GM12878 (cell line): Measurements from ENCODE around the gene STK26. TPM values are rescaled to one million over a fixed set of nuclear protein-coding genes. Genes with fewer than 3 reads are reported as not detected.

Experiments used
- ATAC-seq: fragments of 200-7000 bp; cut with Tn5 transposase; 3 replicates; pipeline ENCODE4 v1.9.1; 2020; ENCODE audit warnings: mild to moderate bottlenecking, moderate library complexity
- BruUV-seq: library from RNA; stranded (reverse); fragments of 400-500 nt; replicated peaks from 2 replicates; lab custom pipeline; 2021; lab: Mats Ljungman, UMichigan
- CTCF ChIA-PET: fragments of 300-600 bp; sonication (Branson Sonifier 250); formaldehyde crosslinking; extraction: SDS; loops from one replicate; lab custom pipeline; 2021; ENCODE audit warnings: inconsistent platforms; lab: Yijun Ruan, JAX
- POLR2A ChIA-PET: fragments of 350-600 bp; formaldehyde crosslinking; extraction: SDS; loops from one replicate; lab custom pipeline; 2021; ENCODE audit warnings: inconsistent platforms; lab: Charles Lee
- RAD21 ChIA-PET: fragments of 300-600 bp; sonication (Branson Sonifier 250); formaldehyde crosslinking; loops from one replicate; lab custom pipeline; 2023; ENCODE audit warnings: antibody characterized with exemption; ENCODE audit not compliant: unreplicated experiment; lab: Charles Lee
- SMC1A ChIA-PET: fragments of 300-600 bp; sonication (Branson Sonifier 250); formaldehyde crosslinking; loops from one replicate; lab custom pipeline; 2023; ENCODE audit not compliant: unreplicated experiment, uncharacterized antibody; lab: Charles Lee
- DNase-seq: peaks from one replicate; pipeline ENCODE4 v3.0.0-alpha.2; 2011; ENCODE audit warnings: low read depth, low spot score
- FAIRE-seq: peaks from 3 replicates; lab custom pipeline; 2011; peaks lifted over from hg19 to GRCh38; lab: Jason Lieb, UNC
- H2AFZ ChIP-seq: 2 replicates; pipeline ENCODE4 v1.6.0; 2011; ENCODE audit warnings: low read depth, low read length, control low read depth; ENCODE audit not compliant: control insufficient read depth
- H3K27ac ChIP-seq: 2 replicates; pipeline ENCODE4 v1.5.1; 2011; ENCODE audit warnings: control low read depth; ENCODE audit not compliant: control insufficient read depth, insufficient read depth
- H3K27me3 ChIP-seq, 2 experiments: replicated peaks in 1 of 2; 2 replicates each; pipeline versions ENCODE4 v1.6.0 to v1.6.1; 2011; ENCODE audit warnings: low read length in 1 of 2; ENCODE audit not compliant: control insufficient read depth in 2 of 2, insufficient read depth in 2 of 2
- H3K36me3 ChIP-seq, 2 experiments: 2 replicates each; pipeline ENCODE4 v1.5.1; 2011; ENCODE audit warnings: low read length in 1 of 2; ENCODE audit not compliant: control insufficient read depth in 2 of 2, insufficient read depth in 2 of 2
- H3K4me1 ChIP-seq: 2 replicates; pipeline ENCODE4 v1.6.1; 2011; ENCODE audit warnings: mild to moderate bottlenecking, low read length, moderate library complexity, mixed read lengths; ENCODE audit not compliant: control insufficient read depth, insufficient read depth
- H3K4me2 ChIP-seq: 2 replicates; pipeline ENCODE4 v1.6.0; 2011; ENCODE audit warnings: control low read depth; ENCODE audit not compliant: control insufficient read depth, insufficient read depth
- H3K4me3 ChIP-seq: fragments of 200-600 bp; sonication (generic); 2 replicates; pipeline ENCODE4 v1.5.1; 2016
- H3K79me2 ChIP-seq: 2 replicates; pipeline ENCODE4 v1.6.0; 2011; ENCODE audit warnings: low read length; ENCODE audit not compliant: control insufficient read depth, insufficient read depth
- H3K9ac ChIP-seq: 2 replicates; pipeline ENCODE4 v1.8.0; 2011; ENCODE audit warnings: low read length, control low read depth, mixed read lengths; ENCODE audit not compliant: control insufficient read depth, insufficient read depth
- H3K9me3 ChIP-seq: replicated peaks from 3 replicates; pipeline ENCODE4 v1.5.1; 2011; ENCODE audit warnings: mild to moderate bottlenecking, low read length; ENCODE audit not compliant: control insufficient read depth, insufficient read depth
- H4K20me1 ChIP-seq: 2 replicates; pipeline ENCODE4 v1.6.0; 2011; ENCODE audit not compliant: control insufficient read depth, insufficient read depth
- CBFB ChIP-seq: IDR thresholded peaks from 2 replicates; pipeline ENCODE4 v1.6.1; 2016; ENCODE audit warnings: antibody characterized with exemption, low read depth
- CHD2 ChIP-seq: IDR thresholded peaks from 2 replicates; pipeline ENCODE4 v1.6.1; 2011; ENCODE audit warnings: low read depth, low read length, improper control_type of control experiment, borderline replicate concordance
- JUNB ChIP-seq: IDR thresholded peaks from 2 replicates; pipeline ENCODE4 v1.6.1; 2016; ENCODE audit warnings: antibody characterized with exemption, mild to moderate bottlenecking
- KDM1A ChIP-seq: fragments of 200-600 bp; sonication (generic); IDR thresholded peaks from 2 replicates; pipeline ENCODE4 v1.6.1; 2016; ENCODE audit warnings: borderline replicate concordance
- MEF2A ChIP-seq: IDR thresholded peaks from 2 replicates; pipeline ENCODE4 v1.6.1; 2011; ENCODE audit warnings: low read depth, mild to moderate bottlenecking, low read length, moderate library complexity; ENCODE audit not compliant: insufficient read depth
- MEF2B ChIP-seq: fragments of 450-650 bp; IDR thresholded peaks from 2 replicates; pipeline ENCODE4 v1.6.1; 2018; ENCODE audit warnings: mild to moderate bottlenecking, moderate library complexity; ENCODE audit not compliant: partially characterized antibody, poor library complexity, severe bottlenecking
- NBN ChIP-seq: fragments of 450-650 bp; IDR thresholded peaks from 2 replicates; pipeline ENCODE4 v1.6.1; 2016
- NFIC ChIP-seq: IDR thresholded peaks from 2 replicates; pipeline ENCODE4 v1.6.1; 2012; ENCODE audit warnings: low read depth, mild to moderate bottlenecking, inconsistent platforms, low read length, moderate library complexity
- RFX5 ChIP-seq: IDR thresholded peaks from 2 replicates; pipeline ENCODE4 v1.6.1; 2011; ENCODE audit warnings: low read depth, low read length, improper control_type of control experiment
- WGBS: methylation state at CpG from one replicate; pipeline ENCODE4 v1.1.6; 2016; ENCODE audit warnings: low lambda C conversion rate; ENCODE audit not compliant: insufficient replicate concordance, insufficient coverage; ENCODE audit errors: missing lambda C conversion rate; 5-methylcytosine and 5-hydroxymethylcytosine counted together
- in situ Hi-C: fragments of 300-500 bp; cut with MboI; formaldehyde crosslinking; loops from 9 replicates; pipeline ENCODE4 v1.14.3; 2018; ENCODE audit warnings: mixed read lengths
- intact Hi-C: fragments of 100-400 bp; cut with micrococcal nuclease; formaldehyde crosslinking; loops from one replicate; pipeline ENCODE4 v1.14.2; 2022; ENCODE audit not compliant: unreplicated experiment
- polyA plus RNA-seq, 11 experiments: library from polyadenylated mRNA; depleted of rRNA in 4 of 11; unstranded in 6 of 11; stranded (reverse) in 5 of 11; fragments of >200 nt; fragmentation: Nextera tagmentation in 4 of 11; fragmentation: Illumina TruSeq in 1 of 11; extraction: Ambion mirVana in 4 of 11; extraction: Trizol in 1 of 11; gene quantifications; 1 replicate in 1 of 11; 2 replicates in 10 of 11; pipeline versions ENCODE4 v1.2.1 to v1.2.3, GENCODE V29; 2011 to 2016; ENCODE audit warnings: inconsistent platforms in 2 of 11, missing spikeins in 2 of 11, low read depth in 1 of 11
- total RNA-seq, 4 experiments: library from RNA; depleted of rRNA in 3 of 4; stranded (reverse); fragments of >200 nt in 3 of 4; fragmentation: Illumina TruSeq in 1 of 4; extraction: Trizol in 1 of 4; gene quantifications; 2 replicates each; pipeline versions ENCODE4 v1.2.1 to v1.2.3, GENCODE V29; 2013 to 2021
- TF ChIP-seq, protein P1 (sequence below): IDR thresholded peaks from 2 replicates; pipeline ENCODE4 v1.6.1; 2012; ENCODE audit warnings: improper control_type of control experiment, low read depth, low read length; ENCODE audit not compliant: insufficient replicate concordance
- TF ChIP-seq, protein P2 (sequence below): IDR thresholded peaks from 2 replicates; pipeline ENCODE4 v1.6.1; 2011; ENCODE audit warnings: low read depth, low read length, improper control_type of control experiment, borderline replicate concordance
- TF ChIP-seq, protein P3 (sequence below): IDR thresholded peaks from 2 replicates; pipeline ENCODE4 v1.6.1; 2011; ENCODE audit warnings: low read depth, mild to moderate bottlenecking, low read length, moderate library complexity, borderline replicate concordance; ENCODE audit errors: extremely low read depth
- TF ChIP-seq, protein P4 (sequence below): fragments of 450-650 bp; formaldehyde crosslinking; IDR thresholded peaks from 2 replicates; pipeline ENCODE4 v1.4.0; 2020; ENCODE audit warnings: mild to moderate bottlenecking, moderate library complexity

Gene STK26
- total and polyA plus RNA-seq, 10 of the 15 experiments (the other 5 are each of a cell fraction or from before 2014, with no cell fraction given) = 30.4 to 78.6 (median 58.8) TPM

DNA sequence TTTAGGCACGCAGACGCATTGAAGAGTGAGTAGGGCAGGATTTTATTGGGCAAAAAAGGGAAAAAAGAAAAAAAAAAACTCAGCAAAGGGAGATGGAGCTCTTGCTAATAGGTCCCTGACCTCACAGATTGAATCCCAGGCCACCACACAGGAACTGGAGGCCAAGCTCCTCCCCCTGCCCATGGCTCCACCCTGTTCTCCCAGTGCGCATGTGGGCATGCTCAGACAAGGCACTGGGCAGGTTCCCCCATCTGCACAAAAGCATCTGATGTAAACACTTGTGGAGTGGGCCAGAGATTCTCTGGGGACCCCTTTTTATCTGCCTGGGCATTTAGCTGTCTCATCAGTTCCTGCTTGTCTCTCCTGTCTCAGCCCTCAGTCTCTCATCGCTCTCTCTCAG, 95.3 kb downstream of the STK26 start:
- ChIA-PET SMC1A (no interaction called here), CTCF (interaction anchor here (1.4 kb wide), 1 partner anchor 9 kb away, joined by 3 read pairs; no protein-coding TSS in a partner anchor), POLR2A (interaction anchor here (0.7 kb wide), 1 partner anchor 100 kb away, joined by 3 read pairs; no protein-coding TSS in a partner anchor), RAD21 (no interaction called here)
- ATAC-seq (no peak), FAIRE-seq (no peak), DNase-seq (no peak)
- 91% methylated on average over 4 of the region's 4 CpGs for WGBS
- Histone ChIP-seq H3K27me3 (no peaks in the 10 kb centered on the region), H3K4me1 (no peaks in the 10 kb centered on the region), H3K9ac (no peak overlapping the region), H2AFZ (no peak overlapping the region), H3K27ac (no peak overlapping the region), H3K9me3 (no peaks in the 10 kb centered on the region), H3K79me2 (no peaks in the 10 kb centered on the region), H3K36me3 (no peaks in the 10 kb centered on the region), H4K20me1 (no peaks in the 10 kb centered on the region), H3K4me3 (no peak overlapping the region), H3K4me2 (no peak overlapping the region)
- intact Hi-C loops = loop anchor here (5.0 kb wide), 1 partner anchor 51 kb away; no protein-coding TSS in a partner anchor
- in situ Hi-C loops = no loop called here
- no TSS peak for BruUV-seq
- no peak for TF ChIP-seq KDM1A
- no peak for TF ChIP-seq NBN
- TF ChIP-seq CHD2 = no peak
- no peak for TF ChIP-seq RFX5
- TF ChIP-seq NFIC = no peak
- TF ChIP-seq, protein P1, sequence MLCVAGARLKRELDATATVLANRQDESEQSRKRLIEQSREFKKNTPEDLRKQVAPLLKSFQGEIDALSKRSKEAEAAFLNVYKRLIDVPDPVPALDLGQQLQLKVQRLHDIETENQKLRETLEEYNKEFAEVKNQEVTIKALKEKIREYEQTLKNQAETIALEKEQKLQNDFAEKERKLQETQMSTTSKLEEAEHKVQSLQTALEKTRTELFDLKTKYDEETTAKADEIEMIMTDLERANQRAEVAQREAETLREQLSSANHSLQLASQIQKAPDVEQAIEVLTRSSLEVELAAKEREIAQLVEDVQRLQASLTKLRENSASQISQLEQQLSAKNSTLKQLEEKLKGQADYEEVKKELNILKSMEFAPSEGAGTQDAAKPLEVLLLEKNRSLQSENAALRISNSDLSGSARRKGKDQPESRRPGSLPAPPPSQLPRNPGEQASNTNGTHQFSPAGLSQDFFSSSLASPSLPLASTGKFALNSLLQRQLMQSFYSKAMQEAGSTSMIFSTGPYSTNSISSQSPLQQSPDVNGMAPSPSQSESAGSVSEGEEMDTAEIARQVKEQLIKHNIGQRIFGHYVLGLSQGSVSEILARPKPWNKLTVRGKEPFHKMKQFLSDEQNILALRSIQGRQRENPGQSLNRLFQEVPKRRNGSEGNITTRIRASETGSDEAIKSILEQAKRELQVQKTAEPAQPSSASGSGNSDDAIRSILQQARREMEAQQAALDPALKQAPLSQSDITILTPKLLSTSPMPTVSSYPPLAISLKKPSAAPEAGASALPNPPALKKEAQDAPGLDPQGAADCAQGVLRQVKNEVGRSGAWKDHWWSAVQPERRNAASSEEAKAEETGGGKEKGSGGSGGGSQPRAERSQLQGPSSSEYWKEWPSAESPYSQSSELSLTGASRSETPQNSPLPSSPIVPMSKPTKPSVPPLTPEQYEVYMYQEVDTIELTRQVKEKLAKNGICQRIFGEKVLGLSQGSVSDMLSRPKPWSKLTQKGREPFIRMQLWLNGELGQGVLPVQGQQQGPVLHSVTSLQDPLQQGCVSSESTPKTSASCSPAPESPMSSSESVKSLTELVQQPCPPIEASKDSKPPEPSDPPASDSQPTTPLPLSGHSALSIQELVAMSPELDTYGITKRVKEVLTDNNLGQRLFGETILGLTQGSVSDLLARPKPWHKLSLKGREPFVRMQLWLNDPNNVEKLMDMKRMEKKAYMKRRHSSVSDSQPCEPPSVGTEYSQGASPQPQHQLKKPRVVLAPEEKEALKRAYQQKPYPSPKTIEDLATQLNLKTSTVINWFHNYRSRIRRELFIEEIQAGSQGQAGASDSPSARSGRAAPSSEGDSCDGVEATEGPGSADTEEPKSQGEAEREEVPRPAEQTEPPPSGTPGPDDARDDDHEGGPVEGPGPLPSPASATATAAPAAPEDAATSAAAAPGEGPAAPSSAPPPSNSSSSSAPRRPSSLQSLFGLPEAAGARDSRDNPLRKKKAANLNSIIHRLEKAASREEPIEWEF = no peak
- no peak for TF ChIP-seq CBFB
- TF ChIP-seq MEF2B = no peak
- TF ChIP-seq, protein P2, sequence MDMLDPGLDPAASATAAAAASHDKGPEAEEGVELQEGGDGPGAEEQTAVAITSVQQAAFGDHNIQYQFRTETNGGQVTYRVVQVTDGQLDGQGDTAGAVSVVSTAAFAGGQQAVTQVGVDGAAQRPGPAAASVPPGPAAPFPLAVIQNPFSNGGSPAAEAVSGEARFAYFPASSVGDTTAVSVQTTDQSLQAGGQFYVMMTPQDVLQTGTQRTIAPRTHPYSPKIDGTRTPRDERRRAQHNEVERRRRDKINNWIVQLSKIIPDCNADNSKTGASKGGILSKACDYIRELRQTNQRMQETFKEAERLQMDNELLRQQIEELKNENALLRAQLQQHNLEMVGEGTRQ = no peak
- TF ChIP-seq, protein P3, sequence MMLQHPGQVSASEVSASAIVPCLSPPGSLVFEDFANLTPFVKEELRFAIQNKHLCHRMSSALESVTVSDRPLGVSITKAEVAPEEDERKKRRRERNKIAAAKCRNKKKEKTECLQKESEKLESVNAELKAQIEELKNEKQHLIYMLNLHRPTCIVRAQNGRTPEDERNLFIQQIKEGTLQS = no peak
- TF ChIP-seq, protein P4, sequence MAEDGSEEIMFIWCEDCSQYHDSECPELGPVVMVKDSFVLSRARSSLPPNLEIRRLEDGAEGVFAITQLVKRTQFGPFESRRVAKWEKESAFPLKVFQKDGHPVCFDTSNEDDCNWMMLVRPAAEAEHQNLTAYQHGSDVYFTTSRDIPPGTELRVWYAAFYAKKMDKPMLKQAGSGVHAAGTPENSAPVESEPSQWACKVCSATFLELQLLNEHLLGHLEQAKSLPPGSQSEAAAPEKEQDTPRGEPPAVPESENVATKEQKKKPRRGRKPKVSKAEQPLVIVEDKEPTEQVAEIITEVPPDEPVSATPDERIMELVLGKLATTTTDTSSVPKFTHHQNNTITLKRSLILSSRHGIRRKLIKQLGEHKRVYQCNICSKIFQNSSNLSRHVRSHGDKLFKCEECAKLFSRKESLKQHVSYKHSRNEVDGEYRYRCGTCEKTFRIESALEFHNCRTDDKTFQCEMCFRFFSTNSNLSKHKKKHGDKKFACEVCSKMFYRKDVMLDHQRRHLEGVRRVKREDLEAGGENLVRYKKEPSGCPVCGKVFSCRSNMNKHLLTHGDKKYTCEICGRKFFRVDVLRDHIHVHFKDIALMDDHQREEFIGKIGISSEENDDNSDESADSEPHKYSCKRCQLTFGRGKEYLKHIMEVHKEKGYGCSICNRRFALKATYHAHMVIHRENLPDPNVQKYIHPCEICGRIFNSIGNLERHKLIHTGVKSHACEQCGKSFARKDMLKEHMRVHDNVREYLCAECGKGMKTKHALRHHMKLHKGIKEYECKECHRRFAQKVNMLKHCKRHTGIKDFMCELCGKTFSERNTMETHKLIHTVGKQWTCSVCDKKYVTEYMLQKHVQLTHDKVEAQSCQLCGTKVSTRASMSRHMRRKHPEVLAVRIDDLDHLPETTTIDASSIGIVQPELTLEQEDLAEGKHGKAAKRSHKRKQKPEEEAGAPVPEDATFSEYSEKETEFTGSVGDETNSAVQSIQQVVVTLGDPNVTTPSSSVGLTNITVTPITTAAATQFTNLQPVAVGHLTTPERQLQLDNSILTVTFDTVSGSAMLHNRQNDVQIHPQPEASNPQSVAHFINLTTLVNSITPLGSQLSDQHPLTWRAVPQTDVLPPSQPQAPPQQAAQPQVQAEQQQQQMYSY = no peak
- TF ChIP-seq MEF2A = no peak
- no peak for TF ChIP-seq JUNB
